ENCODE measurements around the gene LMF2.

DNA sequence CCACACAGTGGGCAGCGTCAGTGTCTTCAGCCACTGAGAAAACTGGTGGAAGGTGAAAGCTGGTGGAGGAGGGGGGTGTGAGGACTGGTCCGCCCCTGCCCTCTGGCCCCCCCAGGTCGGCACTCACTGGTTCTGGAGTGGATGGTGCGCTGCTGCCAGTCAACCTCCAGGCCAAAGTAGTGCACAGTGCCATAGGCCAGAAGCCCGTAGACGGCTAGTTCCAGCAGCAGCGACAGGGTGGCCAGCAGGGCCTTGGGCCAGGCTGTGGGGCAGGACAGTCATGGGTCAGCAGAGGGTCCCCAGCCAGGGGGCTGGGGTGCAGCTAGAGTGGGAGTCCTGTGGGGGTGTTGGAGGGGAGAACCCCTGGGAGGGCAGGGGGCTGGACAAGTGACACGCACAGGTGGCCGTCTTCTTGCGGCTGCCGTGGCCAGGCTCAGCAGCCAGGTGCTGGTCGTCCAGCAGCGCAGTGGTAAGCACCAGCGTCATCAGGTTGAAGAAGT, 2.2 kb downstream of the LMF2 start:
- TF ChIP-seq, protein P1, sequence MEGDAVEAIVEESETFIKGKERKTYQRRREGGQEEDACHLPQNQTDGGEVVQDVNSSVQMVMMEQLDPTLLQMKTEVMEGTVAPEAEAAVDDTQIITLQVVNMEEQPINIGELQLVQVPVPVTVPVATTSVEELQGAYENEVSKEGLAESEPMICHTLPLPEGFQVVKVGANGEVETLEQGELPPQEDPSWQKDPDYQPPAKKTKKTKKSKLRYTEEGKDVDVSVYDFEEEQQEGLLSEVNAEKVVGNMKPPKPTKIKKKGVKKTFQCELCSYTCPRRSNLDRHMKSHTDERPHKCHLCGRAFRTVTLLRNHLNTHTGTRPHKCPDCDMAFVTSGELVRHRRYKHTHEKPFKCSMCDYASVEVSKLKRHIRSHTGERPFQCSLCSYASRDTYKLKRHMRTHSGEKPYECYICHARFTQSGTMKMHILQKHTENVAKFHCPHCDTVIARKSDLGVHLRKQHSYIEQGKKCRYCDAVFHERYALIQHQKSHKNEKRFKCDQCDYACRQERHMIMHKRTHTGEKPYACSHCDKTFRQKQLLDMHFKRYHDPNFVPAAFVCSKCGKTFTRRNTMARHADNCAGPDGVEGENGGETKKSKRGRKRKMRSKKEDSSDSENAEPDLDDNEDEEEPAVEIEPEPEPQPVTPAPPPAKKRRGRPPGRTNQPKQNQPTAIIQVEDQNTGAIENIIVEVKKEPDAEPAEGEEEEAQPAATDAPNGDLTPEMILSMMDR (IDR thresholded peaks at IDR 0.05; ENCODE audit: insufficient read depth, low read length, poor library complexity, severe bottlenecking) = no peak
- no peak for TF ChIP-seq EZH2phosphoT487 (conservative IDR thresholded peaks at IDR 0.05; ENCODE audit: low read length)
